ENCODE results near the gene KNL1.

KNL1 gene

GRCh38 chr15:40594429-40594836, 384 bp downstream of the KNL1 start:
- CTCF ChIA-PET: no interaction called here
- Histone ChIP-seq H3K4me3 (ENCODE audit: low read depth, low read length) (peak overlapping the region; percentile 52), H3K36me3 (ENCODE audit: control insufficient read depth in 2 of 2, insufficient read depth in 1 of 2, low read length in 2 of 2) (no peaks in the 10 kb centered on the region), H3K27ac (ENCODE audit: extremely low read depth, low read depth, low read length) (peak overlapping the region; percentile 77), H3K4me1 (ENCODE audit: control insufficient read depth, insufficient read depth, low read length) (no peaks in the 10 kb centered on the region), H3K9me3 (ENCODE audit: control insufficient read depth, insufficient read depth, low read depth, low read length) (no peaks in the 10 kb centered on the region)
- POLR2A ChIA-PET: interaction anchor here (1.1 to 1.2 kb wide), 2 partner anchors 25 to 299 kb away, joined by 4 to 5 read pairs; partner anchors contain the start of genes RPUSD2 and VPS18
- TF ChIP-seq ZBTB20 (tag by site-specific recombination; IDR thresholded peaks at IDR 0.05) (peak; percentile 91), PRDM10 (tag by site-specific recombination; IDR thresholded peaks at IDR 0.05) (peak; percentile 94), ZXDB (tag by site-specific recombination; IDR thresholded peaks at IDR 0.05) (peak; percentile 39), ZNF2 (tag by site-specific recombination; IDR thresholded peaks at IDR 0.05) (peak; percentile 52; the same call in 1 of the 2 replicates), GLIS1 (tag by site-specific recombination; IDR thresholded peaks at IDR 0.05) (peak; percentile 50; the same call in 1 of the 2 replicates), ZFP37 (tag by site-specific recombination; IDR thresholded peaks at IDR 0.05) (peak; percentile 49; the same call in 1 of the 2 replicates), ZNF777 (tag by site-specific recombination; IDR thresholded peaks at IDR 0.05; ENCODE audit: borderline replicate concordance) (no peak), ZNF423 (tag by site-specific recombination; IDR thresholded peaks at IDR 0.05) (peak; percentile 75; the same call in 1 of the 2 replicates), ZBTB48 (tag by site-specific recombination; IDR thresholded peaks at IDR 0.05) (peak; percentile 98), ZFHX2 (tag by site-specific recombination; conservative IDR thresholded peaks at IDR 0.05) (no peak), ZNF10 (tag by site-specific recombination; IDR thresholded peaks at IDR 0.05) (no peak), SP2 (tag by site-specific recombination; IDR thresholded peaks at IDR 0.05) (peak; percentile 56), GLIS2 (tag by site-specific recombination; IDR thresholded peaks at IDR 0.05) (peak; percentile 58), ZBTB26 (tag by site-specific recombination; optimal IDR thresholded peaks at IDR 0.05) (peak; percentile 44), ZNF302 (tag by site-specific recombination; IDR thresholded peaks at IDR 0.05; ENCODE audit: low read depth) (no peak), ZNF366 (tag by site-specific recombination; conservative IDR thresholded peaks at IDR 0.05) (0 out of 2 replicates have a peak, but pooled peaks have one; percentile 30), ZFP69B (tag by site-specific recombination; IDR thresholded peaks at IDR 0.05) (peak; percentile 82), ZNF610 (tag by site-specific recombination; IDR thresholded peaks at IDR 0.05; ENCODE audit: borderline replicate concordance) (peak; percentile 74; the same call in 1 of the 2 replicates), ZBTB7A (tag by site-specific recombination; IDR thresholded peaks at IDR 0.05; ENCODE audit: low read depth) (0 out of 2 replicates have a peak, but pooled peaks have one; percentile 22), ZSCAN18 (tag by site-specific recombination; IDR thresholded peaks at IDR 0.05) (no peak), ZNF623 (tag by site-specific recombination; IDR thresholded peaks at IDR 0.05) (no peak), ZNF792 (tag by site-specific recombination; IDR thresholded peaks at IDR 0.05) (no peak), ZNF548 (tag by site-specific recombination; IDR thresholded peaks at IDR 0.05) (no peak), ZNF248 (tag by site-specific recombination; IDR thresholded peaks at IDR 0.05) (no peak), KLF1 (tag by site-specific recombination; IDR thresholded peaks at IDR 0.05) (peak; percentile 53), KLF7 (tag by site-specific recombination; IDR thresholded peaks at IDR 0.05; ENCODE audit: borderline replicate concordance) (peak; percentile 30; the same call in 1 of the 2 replicates), OVOL3 (tag by site-specific recombination; IDR thresholded peaks at IDR 0.05) (no peak)
- TF ChIP-seq, protein P1, sequence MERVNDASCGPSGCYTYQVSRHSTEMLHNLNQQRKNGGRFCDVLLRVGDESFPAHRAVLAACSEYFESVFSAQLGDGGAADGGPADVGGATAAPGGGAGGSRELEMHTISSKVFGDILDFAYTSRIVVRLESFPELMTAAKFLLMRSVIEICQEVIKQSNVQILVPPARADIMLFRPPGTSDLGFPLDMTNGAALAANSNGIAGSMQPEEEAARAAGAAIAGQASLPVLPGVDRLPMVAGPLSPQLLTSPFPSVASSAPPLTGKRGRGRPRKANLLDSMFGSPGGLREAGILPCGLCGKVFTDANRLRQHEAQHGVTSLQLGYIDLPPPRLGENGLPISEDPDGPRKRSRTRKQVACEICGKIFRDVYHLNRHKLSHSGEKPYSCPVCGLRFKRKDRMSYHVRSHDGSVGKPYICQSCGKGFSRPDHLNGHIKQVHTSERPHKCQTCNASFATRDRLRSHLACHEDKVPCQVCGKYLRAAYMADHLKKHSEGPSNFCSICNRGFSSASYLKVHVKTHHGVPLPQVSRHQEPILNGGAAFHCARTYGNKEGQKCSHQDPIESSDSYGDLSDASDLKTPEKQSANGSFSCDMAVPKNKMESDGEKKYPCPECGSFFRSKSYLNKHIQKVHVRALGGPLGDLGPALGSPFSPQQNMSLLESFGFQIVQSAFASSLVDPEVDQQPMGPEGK (tag by site-specific recombination; IDR thresholded peaks at IDR 0.05): peak; percentile 20
- TF ChIP-seq, protein P2, sequence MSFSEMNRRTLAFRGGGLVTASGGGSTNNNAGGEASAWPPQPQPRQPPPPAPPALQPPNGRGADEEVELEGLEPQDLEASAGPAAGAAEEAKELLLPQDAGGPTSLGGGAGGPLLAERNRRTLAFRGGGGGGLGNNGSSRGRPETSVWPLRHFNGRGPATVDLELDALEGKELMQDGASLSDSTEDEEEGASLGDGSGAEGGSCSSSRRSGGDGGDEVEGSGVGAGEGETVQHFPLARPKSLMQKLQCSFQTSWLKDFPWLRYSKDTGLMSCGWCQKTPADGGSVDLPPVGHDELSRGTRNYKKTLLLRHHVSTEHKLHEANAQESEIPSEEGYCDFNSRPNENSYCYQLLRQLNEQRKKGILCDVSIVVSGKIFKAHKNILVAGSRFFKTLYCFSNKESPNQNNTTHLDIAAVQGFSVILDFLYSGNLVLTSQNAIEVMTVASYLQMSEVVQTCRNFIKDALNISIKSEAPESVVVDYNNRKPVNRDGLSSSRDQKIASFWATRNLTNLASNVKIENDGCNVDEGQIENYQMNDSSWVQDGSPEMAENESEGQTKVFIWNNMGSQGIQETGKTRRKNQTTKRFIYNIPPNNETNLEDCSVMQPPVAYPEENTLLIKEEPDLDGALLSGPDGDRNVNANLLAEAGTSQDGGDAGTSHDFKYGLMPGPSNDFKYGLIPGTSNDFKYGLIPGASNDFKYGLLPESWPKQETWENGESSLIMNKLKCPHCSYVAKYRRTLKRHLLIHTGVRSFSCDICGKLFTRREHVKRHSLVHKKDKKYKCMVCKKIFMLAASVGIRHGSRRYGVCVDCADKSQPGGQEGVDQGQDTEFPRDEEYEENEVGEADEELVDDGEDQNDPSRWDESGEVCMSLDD (tag by site-specific recombination; IDR thresholded peaks at IDR 0.05): 0 out of 2 replicates have a peak, but pooled peaks have one; percentile 20

Measured in HEK293 (cell line).